GM18951 (cell line): ENCODE measurements around the gene ETF1.
"Not testable (repeated sequence)": the region's sequence is repeated elsewhere in the genome, so short reads cannot be mapped to it uniquely, and the experiment has no call there.

ENCODE experiments used
- POLR2A ChIP-seq: IDR thresholded peaks from 4 replicates; pipeline ENCODE4 v1.6.1; 2011; ENCODE audit warnings: mild to moderate bottlenecking; ENCODE audit not compliant: insufficient read length, insufficient read depth; ENCODE audit errors: extremely low read depth
- in situ Hi-C: fragments of 300-500 bp; cut with MboI; formaldehyde crosslinking; loops from one replicate; pipeline ENCODE4 v1.12.0; 2022; ENCODE audit warnings: low sequenced_read_pairs, mixed read lengths, inconsistent platforms; ENCODE audit not compliant: unreplicated experiment

Gene ETF1

DNA sequence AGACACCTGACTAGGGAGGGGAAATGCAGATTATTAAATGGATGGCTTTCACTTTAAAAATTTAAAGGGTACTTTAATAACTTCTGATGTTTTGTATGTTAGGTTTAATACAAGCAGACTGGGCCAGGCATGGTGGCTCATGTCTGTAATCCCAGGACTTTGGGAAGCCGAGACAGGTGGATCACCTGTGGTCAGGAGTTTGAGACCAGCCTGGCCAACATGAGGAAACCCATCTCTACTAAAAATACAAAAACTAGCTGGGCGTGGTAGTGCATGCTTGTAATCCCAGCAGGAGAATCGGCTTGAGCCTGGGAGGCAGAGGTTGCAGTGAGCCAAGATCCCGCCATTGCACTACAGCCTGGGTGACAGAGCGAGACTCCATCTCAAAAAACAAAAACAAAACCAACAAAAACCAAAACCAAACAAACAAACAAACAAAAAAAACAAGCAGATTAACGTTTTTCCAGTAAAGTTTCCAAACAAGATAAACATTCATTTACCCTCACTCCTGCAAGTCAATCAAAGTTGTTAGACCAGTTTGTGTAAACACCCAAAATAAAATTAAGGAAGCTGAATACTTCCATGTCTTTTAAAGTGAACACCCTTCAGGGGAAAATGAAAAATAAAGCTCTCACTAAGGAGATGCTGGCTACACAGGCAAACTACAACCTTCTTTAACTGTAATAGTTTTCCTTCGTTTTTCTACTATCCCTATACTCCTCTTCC, 14.1 kb downstream of the ETF1 start:
- TF ChIP-seq POLR2A = no peak
- in situ Hi-C loops = no loop called here

DNA sequence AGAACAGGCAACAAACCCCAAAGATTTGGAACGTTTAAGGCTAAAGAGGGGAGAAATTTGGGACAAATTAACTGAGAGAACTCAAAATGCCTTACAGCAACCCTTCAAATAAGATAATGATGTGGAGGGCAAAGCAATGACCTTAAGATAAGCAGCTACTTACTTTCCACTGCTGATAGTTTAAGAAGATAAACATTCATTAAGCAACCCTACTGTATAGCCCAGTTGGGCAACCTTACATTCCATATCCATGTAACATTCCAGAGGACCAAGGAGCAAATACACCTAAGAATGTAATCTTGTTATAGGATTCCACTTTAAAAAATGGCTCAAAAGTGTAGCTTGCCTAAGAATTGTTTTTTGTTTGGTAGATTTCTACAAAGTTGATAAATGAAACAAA, 14.8 kb downstream of the ETF1 start:
- TF ChIP-seq POLR2A = no peak
- in situ Hi-C loops = no loop called here

DNA sequence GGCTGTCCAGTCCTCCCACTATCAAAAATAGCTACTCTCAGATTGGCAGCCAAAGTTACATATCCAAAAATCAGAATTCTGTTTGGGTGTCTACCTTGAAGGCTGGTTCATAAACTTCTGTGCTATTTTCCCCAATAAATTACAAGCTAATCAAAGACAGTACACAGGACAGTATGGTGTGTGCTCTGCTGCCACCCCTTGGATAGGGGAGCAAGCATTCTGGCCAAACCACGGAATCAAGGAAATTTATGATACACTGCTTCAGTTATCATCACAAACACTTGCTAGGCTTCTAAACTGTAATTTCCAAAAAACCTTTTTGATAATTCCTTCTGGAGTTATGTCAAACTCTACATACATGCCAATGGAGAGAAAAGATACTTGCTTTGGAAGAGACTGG, 15.9 kb downstream of the ETF1 start:
- no peak for TF ChIP-seq POLR2A
- in situ Hi-C loops = no loop called here

DNA sequence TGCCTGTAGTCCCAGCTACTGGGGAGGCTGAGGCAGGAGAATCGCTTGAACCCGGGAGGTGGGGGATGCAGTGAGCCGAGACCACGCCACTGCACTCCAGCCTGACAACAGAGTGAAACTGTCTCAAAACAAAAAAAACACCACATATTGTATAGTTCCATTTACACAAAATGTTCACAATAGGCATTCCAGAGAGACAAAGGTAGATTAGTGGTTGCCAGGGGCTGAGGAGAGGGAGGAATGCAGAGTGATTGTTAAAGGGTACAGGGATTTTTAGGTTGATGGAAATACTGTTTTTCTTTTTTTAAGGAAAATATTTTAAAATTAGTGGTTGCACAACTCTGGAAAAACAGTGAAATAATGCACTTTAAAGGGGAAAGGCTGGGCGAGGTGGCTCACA, 19.6 kb downstream of the ETF1 start:
- TF ChIP-seq POLR2A = no peak

DNA sequence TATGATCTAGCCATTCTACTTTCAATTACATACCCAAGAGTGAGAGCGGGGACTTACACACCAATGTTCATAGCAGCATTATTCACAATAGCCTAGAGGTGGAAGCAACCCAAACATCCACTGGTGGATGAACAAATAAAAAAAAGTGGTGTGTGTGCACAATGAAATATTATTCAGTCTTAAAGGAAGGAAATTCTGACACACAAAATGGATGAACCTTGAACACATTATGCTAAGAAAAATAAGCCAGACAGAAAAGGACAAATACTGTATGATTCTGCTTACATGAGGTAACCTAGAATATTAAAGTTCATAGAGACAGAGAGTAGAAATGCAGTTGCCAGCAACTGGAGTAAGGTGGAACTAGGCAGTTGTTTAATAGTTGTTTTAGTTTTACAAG, 22.1 kb downstream of the ETF1 start:
- no peak for TF ChIP-seq POLR2A
- in situ Hi-C loops = no loop called here

More for the DNA sequence above, 19.6 kb downstream of the ETF1 start:
- in situ Hi-C loops = no loop called here

DNA sequence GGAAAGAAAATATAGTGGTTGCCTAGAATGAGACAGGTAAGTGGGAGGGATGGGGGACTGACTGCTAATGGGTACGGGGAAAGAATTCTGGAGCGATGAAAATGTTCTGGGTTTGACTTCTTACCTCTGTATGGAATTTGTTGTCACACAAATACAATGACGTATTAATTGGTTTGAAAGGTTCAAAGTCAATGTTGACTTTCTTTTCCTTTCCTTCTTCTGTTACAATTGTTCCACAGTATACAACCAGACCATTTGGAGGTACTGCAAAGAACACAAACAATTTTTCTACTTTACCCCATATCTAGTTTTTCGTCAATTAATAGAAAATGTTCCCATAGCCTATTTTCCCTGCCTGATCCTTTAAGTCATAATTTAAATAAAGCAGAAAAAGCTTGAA, 25.6 kb downstream of the ETF1 start:
- in situ Hi-C loops = no loop called here
- no peak for TF ChIP-seq POLR2A

DNA sequence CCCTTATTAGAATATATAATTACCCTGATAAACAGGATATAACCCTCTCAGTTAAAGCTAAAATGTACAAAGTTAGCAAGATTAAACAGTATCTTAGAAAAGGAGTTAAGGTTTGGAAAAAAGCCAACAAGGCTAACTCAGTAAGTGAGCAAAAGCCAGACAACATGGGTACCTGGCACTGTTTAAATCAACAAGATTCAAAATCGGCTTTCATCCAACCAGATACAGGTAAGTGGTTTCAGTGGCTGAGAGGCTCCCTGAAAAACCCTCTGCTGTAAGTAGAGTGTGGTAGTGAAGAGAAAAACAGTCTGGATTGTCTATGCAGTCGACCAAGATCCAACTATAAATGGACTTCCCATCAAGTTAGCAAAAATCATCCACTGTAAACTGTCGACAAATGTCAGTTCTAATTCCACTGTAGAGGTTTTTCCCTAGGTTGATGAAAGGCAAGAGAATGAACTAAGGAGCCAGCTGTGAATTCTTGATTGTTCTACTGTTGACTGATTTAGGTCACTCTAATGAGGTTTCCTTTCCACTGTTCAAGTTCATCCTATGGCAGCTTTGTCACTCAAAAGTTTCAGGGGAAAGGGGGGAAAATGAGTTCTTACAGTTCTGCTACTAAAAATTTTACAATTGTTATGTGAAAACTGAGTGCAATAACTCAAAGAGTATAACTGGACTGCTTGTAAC, 27.3 kb downstream of the ETF1 start:
- in situ Hi-C loops = no loop called here
- TF ChIP-seq POLR2A = no peak

DNA sequence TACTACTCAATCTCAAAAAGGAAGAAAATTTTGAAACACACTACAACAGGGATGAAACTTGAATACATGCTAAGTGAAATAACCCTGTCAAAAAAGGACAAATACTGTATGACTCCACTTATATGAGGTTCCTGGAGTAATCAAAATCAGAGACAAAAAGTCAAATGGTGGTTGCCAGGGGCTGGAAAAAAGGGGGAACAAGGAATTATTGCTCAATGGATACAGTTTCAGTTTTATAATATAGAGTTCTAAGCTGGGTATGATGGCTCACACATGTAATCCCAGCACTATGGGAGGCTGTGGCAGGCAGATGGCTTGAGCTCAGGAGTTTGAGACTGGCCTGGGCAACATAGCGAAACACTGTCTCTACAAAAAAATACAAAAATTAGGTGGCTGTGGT, 29.0 kb downstream of the ETF1 start:
- TF ChIP-seq POLR2A = no peak
- in situ Hi-C loops = no loop called here

DNA sequence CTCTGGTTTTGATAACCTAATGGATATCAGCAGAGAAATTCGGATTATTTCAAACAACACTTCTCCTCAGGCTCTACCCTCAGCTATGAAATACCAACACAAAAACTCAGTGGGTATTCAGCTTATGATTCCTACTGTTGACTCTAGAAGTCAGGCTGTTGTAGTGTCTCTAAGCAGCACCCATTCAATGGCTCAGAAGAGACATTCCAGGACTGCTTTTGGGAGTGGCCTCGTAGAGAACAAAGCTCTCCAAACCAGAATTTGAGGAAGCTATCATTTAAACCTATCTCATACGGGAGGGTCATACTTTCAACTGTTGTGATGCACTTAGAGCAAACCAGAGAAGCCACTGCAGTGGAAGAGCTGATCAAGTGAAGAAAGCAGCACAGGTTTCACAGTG, 34.1 kb downstream of the ETF1 start:
- in situ Hi-C loops = no loop called here

DNA sequence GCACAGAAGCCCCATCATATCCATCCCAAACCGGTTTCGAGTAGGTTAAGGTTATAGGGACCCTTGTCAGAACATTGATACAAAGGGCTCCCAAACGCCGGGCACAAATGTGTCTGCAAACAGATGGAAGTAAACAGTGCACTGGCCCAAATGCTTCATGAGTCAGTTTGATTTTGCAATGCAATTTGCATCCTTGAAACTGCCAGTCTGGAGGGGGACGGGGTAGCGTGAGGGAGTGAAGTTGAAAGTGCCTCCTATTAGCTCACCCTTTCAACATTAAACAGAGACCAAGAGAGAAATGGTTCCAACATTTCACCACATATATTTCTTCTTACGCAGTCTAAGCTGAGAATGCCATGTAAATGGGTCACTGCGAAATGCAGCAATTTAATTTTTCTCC, 35.6 kb downstream of the ETF1 start:
- in situ Hi-C loops = not testable (repeated sequence)

More for the DNA sequence above, 34.1 kb downstream of the ETF1 start:
- TF ChIP-seq POLR2A = no peak

DNA sequence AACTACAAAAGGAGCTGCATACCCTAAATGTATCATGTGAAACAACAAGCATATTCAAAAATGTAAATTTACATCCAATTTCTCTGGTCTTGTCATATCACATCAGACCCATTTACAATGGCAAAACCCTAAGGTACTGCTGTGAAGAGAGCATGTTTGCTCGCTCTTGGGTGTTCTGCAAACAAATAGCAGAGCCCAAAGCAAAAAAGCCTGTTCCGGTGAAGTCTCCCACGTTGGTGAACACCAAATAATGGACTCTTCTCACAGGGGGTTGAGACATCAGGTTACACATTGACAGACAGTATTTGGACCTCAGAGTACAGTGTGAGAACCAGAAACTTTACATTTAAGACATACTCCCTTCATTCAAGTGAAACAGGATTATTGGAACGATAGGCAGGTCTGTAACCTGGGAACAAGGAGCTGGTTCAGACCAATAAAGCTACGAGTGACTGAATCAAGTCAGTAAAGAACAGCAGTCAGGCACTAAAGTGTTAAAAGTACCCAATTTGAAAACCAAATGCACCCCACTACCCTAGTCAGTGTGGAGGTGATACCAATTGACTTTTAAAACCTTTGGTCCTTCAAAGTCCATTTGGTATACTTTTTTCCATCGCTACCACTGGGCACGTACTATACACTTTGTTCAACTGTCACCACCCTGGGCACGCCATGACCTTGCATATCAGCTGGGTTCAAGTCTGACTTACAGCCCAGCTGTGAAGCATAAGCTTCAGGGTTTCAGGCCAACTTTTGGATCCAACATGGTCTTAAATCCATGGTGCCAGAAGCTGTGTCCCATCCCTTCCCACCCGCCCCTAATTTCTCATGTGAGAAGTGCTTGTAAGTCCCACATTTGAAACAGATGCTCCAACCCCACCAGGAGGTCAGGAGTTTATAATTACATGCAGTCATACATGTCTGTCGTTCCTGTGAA, 36.4 kb downstream of the ETF1 start:
- in situ Hi-C loops = no loop called here
- TF ChIP-seq POLR2A = no peak

DNA sequence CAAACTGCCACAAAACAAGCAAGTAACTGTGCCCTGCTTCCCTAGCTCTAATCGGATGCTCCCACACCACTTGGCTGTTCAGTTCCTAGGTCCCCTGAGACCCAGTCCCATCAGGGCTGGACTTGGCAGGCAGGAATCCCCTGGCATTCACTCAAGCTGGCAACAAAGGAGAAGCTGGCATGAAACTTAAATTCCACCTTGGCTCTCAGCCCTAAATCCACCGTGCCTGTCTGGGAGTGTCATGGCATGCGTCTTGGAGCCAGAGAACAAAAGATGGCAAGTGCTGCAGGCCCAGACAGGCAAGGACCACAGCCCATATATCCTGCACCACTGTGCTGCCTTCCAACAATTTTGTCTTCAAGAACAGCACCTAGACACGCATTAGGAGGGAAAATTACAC, 38.2 kb downstream of the ETF1 start:
- no peak for TF ChIP-seq POLR2A

DNA sequence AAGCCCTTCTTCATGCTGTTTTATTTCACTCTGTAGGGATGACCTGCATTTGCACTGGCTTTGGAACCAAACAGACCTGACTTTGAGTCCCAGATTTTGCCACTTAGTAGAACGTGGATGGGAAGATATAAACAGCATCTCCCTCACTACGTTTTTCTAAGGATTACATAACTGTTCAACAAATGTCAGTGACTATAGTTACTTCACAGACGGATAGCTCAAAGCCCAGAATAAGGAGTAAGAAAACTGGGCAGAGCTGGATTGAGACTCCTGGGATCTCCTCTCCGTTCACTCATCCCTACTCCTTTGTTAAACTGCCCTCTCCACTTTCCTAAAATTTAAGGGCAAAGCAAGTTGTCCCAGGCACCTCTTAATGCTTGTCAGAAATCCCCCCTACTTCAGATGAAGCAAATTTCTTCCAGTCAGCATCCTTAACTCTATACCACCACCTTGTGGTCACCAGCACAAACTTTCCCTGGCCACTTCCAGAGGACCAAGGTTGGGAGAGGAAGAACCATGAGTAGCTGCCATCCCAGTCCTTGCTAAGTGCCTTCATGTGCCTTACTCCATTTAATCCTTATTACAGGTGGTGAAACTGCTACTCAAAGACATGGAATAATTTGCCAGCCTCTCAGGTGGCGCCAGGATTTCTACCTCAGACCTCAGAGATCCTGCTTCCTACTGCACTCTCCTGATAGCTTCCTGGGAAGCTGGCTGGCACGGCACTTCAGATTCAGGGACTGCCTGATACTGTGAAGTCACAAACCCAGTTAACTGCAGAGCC, 39.4 kb downstream of the ETF1 start:
- in situ Hi-C loops = no loop called here
- no peak for TF ChIP-seq POLR2A

More for the DNA sequence above, 38.2 kb downstream of the ETF1 start:
- in situ Hi-C loops = no loop called here

DNA sequence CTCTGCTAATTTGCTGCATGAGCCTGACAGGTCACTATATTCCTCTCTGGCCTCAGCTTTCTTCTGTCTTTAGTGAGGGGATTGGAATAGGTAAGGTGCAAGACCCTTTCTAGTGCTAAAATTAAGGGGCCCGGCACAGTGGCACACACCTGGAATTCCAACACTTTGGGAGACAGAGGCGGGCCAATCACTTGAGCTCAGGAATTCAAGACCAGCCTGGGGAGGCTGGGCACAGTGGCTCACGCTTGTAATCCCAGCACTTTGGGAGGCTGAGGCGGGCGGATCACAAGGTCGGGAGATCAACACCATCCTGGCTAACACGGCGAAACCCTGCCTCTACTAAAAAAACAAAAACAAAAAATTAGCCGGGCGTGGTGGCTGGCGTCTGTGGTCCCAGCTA, 40.5 kb downstream of the ETF1 start:
- TF ChIP-seq POLR2A = no peak
- in situ Hi-C loops = no loop called here
